Testis (tissue), 2 donors: ENCODE measurements around the gene FHAD1.

Source experiments
- POLR2A ChIP-seq: fragments of 450-650 bp; IDR thresholded peaks from one replicate; pipeline ENCODE4 v1.6.1; 2017; ENCODE audit warnings: antibody characterized with exemption, mild to moderate bottlenecking, moderate library complexity
- TF ChIP-seq, protein P1 (sequence below), 3 experiments: fragments of 450-650 bp in 2 of 3; fragments of 200-600 bp in 1 of 3; sonication (generic) in 1 of 3; IDR thresholded peaks; one replicate each; pipeline ENCODE4 v1.5.1; 2016 to 2019; ENCODE audit warnings: antibody characterized with exemption in 3 of 3, mild to moderate bottlenecking in 2 of 3, moderate library complexity in 1 of 3

- TF ChIP-seq, protein P1, sequence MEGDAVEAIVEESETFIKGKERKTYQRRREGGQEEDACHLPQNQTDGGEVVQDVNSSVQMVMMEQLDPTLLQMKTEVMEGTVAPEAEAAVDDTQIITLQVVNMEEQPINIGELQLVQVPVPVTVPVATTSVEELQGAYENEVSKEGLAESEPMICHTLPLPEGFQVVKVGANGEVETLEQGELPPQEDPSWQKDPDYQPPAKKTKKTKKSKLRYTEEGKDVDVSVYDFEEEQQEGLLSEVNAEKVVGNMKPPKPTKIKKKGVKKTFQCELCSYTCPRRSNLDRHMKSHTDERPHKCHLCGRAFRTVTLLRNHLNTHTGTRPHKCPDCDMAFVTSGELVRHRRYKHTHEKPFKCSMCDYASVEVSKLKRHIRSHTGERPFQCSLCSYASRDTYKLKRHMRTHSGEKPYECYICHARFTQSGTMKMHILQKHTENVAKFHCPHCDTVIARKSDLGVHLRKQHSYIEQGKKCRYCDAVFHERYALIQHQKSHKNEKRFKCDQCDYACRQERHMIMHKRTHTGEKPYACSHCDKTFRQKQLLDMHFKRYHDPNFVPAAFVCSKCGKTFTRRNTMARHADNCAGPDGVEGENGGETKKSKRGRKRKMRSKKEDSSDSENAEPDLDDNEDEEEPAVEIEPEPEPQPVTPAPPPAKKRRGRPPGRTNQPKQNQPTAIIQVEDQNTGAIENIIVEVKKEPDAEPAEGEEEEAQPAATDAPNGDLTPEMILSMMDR (IDR thresholded peaks at IDR 0.05), result no peak
- TF ChIP-seq POLR2A, result no peak
These were observed 173.9 kb downstream of the FHAD1 start for GRCh38 chr1:15420853-15421465.
